Measurements from ENCODE around the gene SUPT4H1.

DNA sequence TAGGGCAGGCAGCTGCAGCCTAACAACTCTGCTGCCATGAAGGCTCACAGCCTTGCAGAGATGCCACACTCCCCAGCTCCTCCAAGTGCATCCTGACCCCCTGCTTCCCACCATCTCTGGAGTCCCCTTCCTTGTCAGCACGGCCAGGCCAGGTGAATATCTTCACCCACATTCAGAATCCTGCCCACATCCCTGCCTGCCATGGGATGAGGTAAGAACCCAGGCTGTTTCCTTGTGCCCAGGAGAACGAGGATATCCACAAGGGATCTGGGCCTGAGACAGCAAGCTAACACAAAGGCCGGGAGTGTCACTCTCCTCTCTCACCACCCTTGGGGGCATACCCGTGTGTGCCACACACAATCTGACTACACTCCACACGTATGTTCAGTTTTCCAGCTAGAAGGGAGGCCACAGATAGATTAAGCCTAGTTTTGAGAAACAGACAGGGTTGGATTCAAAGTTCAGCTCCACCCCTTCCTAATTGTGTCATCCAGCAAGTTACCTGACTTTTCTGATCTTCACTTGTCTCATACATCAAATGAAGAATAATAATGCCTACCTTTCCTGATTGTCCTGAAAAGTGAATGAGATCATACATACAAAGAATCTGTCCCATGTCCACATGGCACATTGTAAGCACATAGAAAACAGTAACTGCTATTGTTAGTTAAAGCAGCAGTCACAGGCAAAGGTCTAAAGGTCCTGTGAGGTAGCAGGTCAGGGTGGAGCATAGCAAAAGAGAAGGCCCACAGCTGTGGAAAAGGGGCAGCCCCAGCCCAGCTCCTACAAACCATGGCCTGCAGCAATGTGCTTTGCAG is 17.4 kb upstream of the SUPT4H1 start:
- TF ChIP-seq POLR2AphosphoS5 (IDR thresholded peaks at IDR 0.05; ENCODE audit: low read depth, low read length), result no peak
- TF ChIP-seq, protein P1, sequence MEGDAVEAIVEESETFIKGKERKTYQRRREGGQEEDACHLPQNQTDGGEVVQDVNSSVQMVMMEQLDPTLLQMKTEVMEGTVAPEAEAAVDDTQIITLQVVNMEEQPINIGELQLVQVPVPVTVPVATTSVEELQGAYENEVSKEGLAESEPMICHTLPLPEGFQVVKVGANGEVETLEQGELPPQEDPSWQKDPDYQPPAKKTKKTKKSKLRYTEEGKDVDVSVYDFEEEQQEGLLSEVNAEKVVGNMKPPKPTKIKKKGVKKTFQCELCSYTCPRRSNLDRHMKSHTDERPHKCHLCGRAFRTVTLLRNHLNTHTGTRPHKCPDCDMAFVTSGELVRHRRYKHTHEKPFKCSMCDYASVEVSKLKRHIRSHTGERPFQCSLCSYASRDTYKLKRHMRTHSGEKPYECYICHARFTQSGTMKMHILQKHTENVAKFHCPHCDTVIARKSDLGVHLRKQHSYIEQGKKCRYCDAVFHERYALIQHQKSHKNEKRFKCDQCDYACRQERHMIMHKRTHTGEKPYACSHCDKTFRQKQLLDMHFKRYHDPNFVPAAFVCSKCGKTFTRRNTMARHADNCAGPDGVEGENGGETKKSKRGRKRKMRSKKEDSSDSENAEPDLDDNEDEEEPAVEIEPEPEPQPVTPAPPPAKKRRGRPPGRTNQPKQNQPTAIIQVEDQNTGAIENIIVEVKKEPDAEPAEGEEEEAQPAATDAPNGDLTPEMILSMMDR (IDR thresholded peaks at IDR 0.05), result no peak
- no peak for TF ChIP-seq SIN3A (IDR thresholded peaks at IDR 0.05; ENCODE audit: borderline replicate concordance, insufficient read depth, low read depth, low read length)
- no peak for TF ChIP-seq TCF7L2 (IDR thresholded peaks at IDR 0.05; ENCODE audit: low read depth, low read length)
- TF ChIP-seq, protein P2, sequence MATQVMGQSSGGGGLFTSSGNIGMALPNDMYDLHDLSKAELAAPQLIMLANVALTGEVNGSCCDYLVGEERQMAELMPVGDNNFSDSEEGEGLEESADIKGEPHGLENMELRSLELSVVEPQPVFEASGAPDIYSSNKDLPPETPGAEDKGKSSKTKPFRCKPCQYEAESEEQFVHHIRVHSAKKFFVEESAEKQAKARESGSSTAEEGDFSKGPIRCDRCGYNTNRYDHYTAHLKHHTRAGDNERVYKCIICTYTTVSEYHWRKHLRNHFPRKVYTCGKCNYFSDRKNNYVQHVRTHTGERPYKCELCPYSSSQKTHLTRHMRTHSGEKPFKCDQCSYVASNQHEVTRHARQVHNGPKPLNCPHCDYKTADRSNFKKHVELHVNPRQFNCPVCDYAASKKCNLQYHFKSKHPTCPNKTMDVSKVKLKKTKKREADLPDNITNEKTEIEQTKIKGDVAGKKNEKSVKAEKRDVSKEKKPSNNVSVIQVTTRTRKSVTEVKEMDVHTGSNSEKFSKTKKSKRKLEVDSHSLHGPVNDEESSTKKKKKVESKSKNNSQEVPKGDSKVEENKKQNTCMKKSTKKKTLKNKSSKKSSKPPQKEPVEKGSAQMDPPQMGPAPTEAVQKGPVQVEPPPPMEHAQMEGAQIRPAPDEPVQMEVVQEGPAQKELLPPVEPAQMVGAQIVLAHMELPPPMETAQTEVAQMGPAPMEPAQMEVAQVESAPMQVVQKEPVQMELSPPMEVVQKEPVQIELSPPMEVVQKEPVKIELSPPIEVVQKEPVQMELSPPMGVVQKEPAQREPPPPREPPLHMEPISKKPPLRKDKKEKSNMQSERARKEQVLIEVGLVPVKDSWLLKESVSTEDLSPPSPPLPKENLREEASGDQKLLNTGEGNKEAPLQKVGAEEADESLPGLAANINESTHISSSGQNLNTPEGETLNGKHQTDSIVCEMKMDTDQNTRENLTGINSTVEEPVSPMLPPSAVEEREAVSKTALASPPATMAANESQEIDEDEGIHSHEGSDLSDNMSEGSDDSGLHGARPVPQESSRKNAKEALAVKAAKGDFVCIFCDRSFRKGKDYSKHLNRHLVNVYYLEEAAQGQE (IDR thresholded peaks at IDR 0.05; ENCODE audit: insufficient read depth in 1 of 2, low read depth in 2 of 2, low read length in 1 of 2), result no peak

All from Panc1 (cell line).